ENCODE data around the gene KIAA1549. TPM values are rescaled to one million over a fixed set of nuclear protein-coding genes. Genes with fewer than 3 reads are reported as not detected.

KIAA1549 gene
- total and polyA plus RNA-seq, 8 donors, result 0.15 to 7.8 (median 1.4) TPM

- Histone ChIP-seq H3K27ac (no peak overlapping the region), H3K9me3 (no peaks in the 10 kb centered on the region), H3K36me3 (peaks cover 0 to 71% (median 44%) of the 10 kb centered on the region in 4 donors), H3K4me1 (no peaks in the 10 kb centered on the region), H3K27me3 (no peaks in the 10 kb centered on the region), H3K4me3 (no peak overlapping the region)
- TF ChIP-seq EP300 (IDR thresholded peaks at IDR 0.05) (no peak), POLR2A (IDR thresholded peaks at IDR 0.05) (no peak), CTCF (IDR thresholded peaks at IDR 0.05) (no peak), POLR2AphosphoS5 (IDR thresholded peaks at IDR 0.05) (no peak)
- 67 to 85% (median 79%) methylated on average over 4 of the region's 4 CpGs for WGBS, 5 donors
- intact Hi-C loops (cut with DNase I; ENCODE audit: low total_unique reads), result no loop called here
- DNase-seq, result no peak
Observed at GRCh38 chr7:138865843-138866242, 115.3 kb downstream of the KIAA1549 start.

- Histone ChIP-seq H3K9me3 (no peaks in the 10 kb centered on the region), H3K27ac (no peak overlapping the region), H3K4me3 (no peak overlapping the region), H3K36me3 (peaks cover 0 to 69% (median 42%) of the 10 kb centered on the region in 4 donors), H3K4me1 (no peaks in the 10 kb centered on the region), H3K27me3 (no peaks in the 10 kb centered on the region)
- DNase-seq, result no peak
- WGBS, 5 donors, result 86 to 95% (median 92%) methylated on average over 3 of the region's 3 CpGs
- intact Hi-C loops (cut with DNase I; ENCODE audit: low total_unique reads), result no loop called here
- TF ChIP-seq CTCF (IDR thresholded peaks at IDR 0.05), result no peak
- no peak for TF ChIP-seq EP300 (IDR thresholded peaks at IDR 0.05)
- TF ChIP-seq POLR2AphosphoS5 (IDR thresholded peaks at IDR 0.05), result no peak
- no peak for TF ChIP-seq POLR2A (IDR thresholded peaks at IDR 0.05)
Observed at GRCh38 chr7:138864667-138865066, 116.5 kb downstream of the KIAA1549 start.

- Histone ChIP-seq H3K27me3 (no peaks in the 10 kb centered on the region), H3K4me1 (no peaks in the 10 kb centered on the region), H3K27ac (no peak overlapping the region), H3K36me3 (peaks cover 0 to 69% (median 38%) of the 10 kb centered on the region in 4 donors), H3K4me3 (no peak overlapping the region), H3K9me3 (no peaks in the 10 kb centered on the region)
- no peak for DNase-seq
- intact Hi-C loops (cut with DNase I; ENCODE audit: low total_unique reads), result no loop called here
- no peak for TF ChIP-seq POLR2A (IDR thresholded peaks at IDR 0.05)
- 92 to 99% (median 96%) methylated on average over 9 of the region's 9 CpGs for WGBS, 5 donors
Observed at GRCh38 chr7:138863931-138864330, 117.3 kb downstream of the KIAA1549 start.

GRCh38 chr7:138861051-138861450 is 120.1 kb downstream of the KIAA1549 start:
- Histone ChIP-seq H3K27ac (no peak overlapping the region), H3K27me3 (no peaks in the 10 kb centered on the region), H3K36me3 (peaks cover 0 to 68% (median 38%) of the 10 kb centered on the region in 4 donors), H3K9me3 (peaks cover 0 to 25% (median 2%) of the 10 kb centered on the region in 4 donors), H3K4me1 (no peaks in the 10 kb centered on the region), H3K4me3 (no peak overlapping the region)
- DNase-seq, result no peak
- TF ChIP-seq POLR2AphosphoS5 (IDR thresholded peaks at IDR 0.05) (no peak), CTCF (IDR thresholded peaks at IDR 0.05) (no peak), EP300 (IDR thresholded peaks at IDR 0.05) (no peak), POLR2A (IDR thresholded peaks at IDR 0.05) (no peak)
- intact Hi-C loops (cut with DNase I; ENCODE audit: low total_unique reads), result no loop called here
- 92 to 98% (median 97%) methylated on average over 9 to 16 of the region's 16 CpGs for WGBS, 5 donors

GRCh38 chr7:138857728-138858127 is 123.5 kb downstream of the KIAA1549 start:
- no peaks in the 10 kb centered on the region for H3K27me3 ChIP-seq
- H3K27ac ChIP-seq, result no peak overlapping the region
- no peak for DNase-seq
- H3K4me1 ChIP-seq, result no peaks in the 10 kb centered on the region
- peaks cover 0 to 25% (median 2%) of the 10 kb centered on the region in 4 donors for H3K9me3 ChIP-seq
- H3K36me3 ChIP-seq, result peaks cover 0 to 52% (median 35%) of the 10 kb centered on the region in 4 donors
- H3K4me3 ChIP-seq, result no peak overlapping the region
- TF ChIP-seq POLR2A (IDR thresholded peaks at IDR 0.05) (no peak), CTCF (IDR thresholded peaks at IDR 0.05) (no peak), EP300 (IDR thresholded peaks at IDR 0.05) (no peak), POLR2AphosphoS5 (IDR thresholded peaks at IDR 0.05) (no peak)
- intact Hi-C loops (cut with DNase I; ENCODE audit: low total_unique reads), result no loop called here

All from stomach (tissue), 9 donors.